HepG2 (cell line): ENCODE results near the gene METTL1. TPM values are rescaled to one million over a fixed set of nuclear protein-coding genes. Genes with fewer than 3 reads are reported as not detected.

Experiments
- E2F2 ChIP-seq: sonication (generic); formaldehyde crosslinking; IDR thresholded peaks from 2 replicates; pipeline ENCODE4 v1.4.0; 2020; ENCODE audit warnings: missing genetic modification reagents, borderline replicate concordance
- HMGXB4 ChIP-seq, 2 experiments: sonication (generic) in 1 of 2; formaldehyde crosslinking in 1 of 2; IDR thresholded peaks; 2 replicates each; pipeline versions ENCODE4 v1.4.0 to v1.6.1; 2018 to 2020; ENCODE audit warnings: missing genetic modification reagents in 2 of 2, borderline replicate concordance in 1 of 2, low read depth in 1 of 2, mild to moderate bottlenecking in 1 of 2, missing biosample characterization in 1 of 2
- HNF4A ChIP-seq: sonication (generic); formaldehyde crosslinking; IDR thresholded peaks from 2 replicates; pipeline ENCODE4 v1.4.0; 2020; ENCODE audit warnings: missing genetic modification reagents
- IRX3 ChIP-seq: sonication (generic); formaldehyde crosslinking; IDR thresholded peaks from 2 replicates; pipeline ENCODE4 v1.8.1; 2023; ENCODE audit warnings: mild to moderate bottlenecking, low read depth, missing genetic modification reagents, borderline replicate concordance
- ZC3H4 ChIP-seq: sonication (generic); formaldehyde crosslinking; IDR thresholded peaks from 2 replicates; pipeline ENCODE4 v1.4.0; 2020; ENCODE audit warnings: missing genetic modification reagents, borderline replicate concordance
- ZFP91 ChIP-seq: sonication (generic); formaldehyde crosslinking; IDR thresholded peaks from 2 replicates; pipeline ENCODE4 v1.9.0; 2022; ENCODE audit warnings: missing genetic modification reagents, mild to moderate bottlenecking, borderline replicate concordance
- ZNF17 ChIP-seq: sonication (generic); formaldehyde crosslinking; IDR thresholded peaks from 2 replicates; pipeline ENCODE4 v1.5.0; 2020; ENCODE audit warnings: mild to moderate bottlenecking, missing genetic modification reagents
- ZNF343 ChIP-seq: sonication (generic); formaldehyde crosslinking; IDR thresholded peaks from 2 replicates; pipeline ENCODE4 v1.4.0; 2020; ENCODE audit warnings: mild to moderate bottlenecking, missing genetic modification reagents
- ZNF619 ChIP-seq: sonication (generic); formaldehyde crosslinking; IDR thresholded peaks from 2 replicates; pipeline ENCODE4 v1.4.0; 2020; ENCODE audit warnings: mild to moderate bottlenecking, missing genetic modification reagents
- polyA plus RNA-seq, 8 experiments: library from polyadenylated mRNA; depleted of rRNA in 3 of 8; stranded (reverse) in 7 of 8; unstranded in 1 of 8; fragments of >200 nt; fragmentation: Illumina TruSeq in 4 of 8; extraction: Trizol in 4 of 8; gene quantifications; 2 replicates each; pipeline versions ENCODE4 v1.2.1 to v1.2.3, GENCODE V29; 2011 to 2016; ENCODE audit warnings: low read depth in 4 of 8, missing spikeins in 1 of 8, mixed read lengths in 1 of 8; ENCODE audit not compliant: insufficient read depth in 1 of 8
- total RNA-seq, 5 experiments: library from RNA; depleted of rRNA; stranded (reverse); fragments of >200 nt; fragmentation: Illumina TruSeq; extraction: Trizol; gene quantifications; 2 replicates each; pipeline ENCODE4 v1.2.3, GENCODE V29; 2016; ENCODE audit warnings: low read depth in 1 of 5
- TF ChIP-seq, protein P1 (sequence below): sonication (generic); formaldehyde crosslinking; IDR thresholded peaks from 2 replicates; pipeline ENCODE4 v1.8.1; 2023; ENCODE audit warnings: mild to moderate bottlenecking, inconsistent platforms, moderate library complexity, missing genetic modification reagents, borderline replicate concordance
- TF ChIP-seq, protein P2 (sequence below): sonication (generic); formaldehyde crosslinking; IDR thresholded peaks from 2 replicates; pipeline ENCODE4 v1.5.0; 2020; ENCODE audit warnings: mild to moderate bottlenecking, missing genetic modification reagents, moderate library complexity
- TF ChIP-seq, protein P3 (sequence below): sonication (generic); formaldehyde crosslinking; IDR thresholded peaks from 2 replicates; pipeline ENCODE4 v1.4.0; 2020; ENCODE audit warnings: missing genetic modification reagents

The METTL1 gene
- total and polyA plus RNA-seq, 2 of the 13 experiments (the other 11 are each of a cell fraction or from before 2014, with no cell fraction given): 34.7 to 36.9 TPM

DNA sequence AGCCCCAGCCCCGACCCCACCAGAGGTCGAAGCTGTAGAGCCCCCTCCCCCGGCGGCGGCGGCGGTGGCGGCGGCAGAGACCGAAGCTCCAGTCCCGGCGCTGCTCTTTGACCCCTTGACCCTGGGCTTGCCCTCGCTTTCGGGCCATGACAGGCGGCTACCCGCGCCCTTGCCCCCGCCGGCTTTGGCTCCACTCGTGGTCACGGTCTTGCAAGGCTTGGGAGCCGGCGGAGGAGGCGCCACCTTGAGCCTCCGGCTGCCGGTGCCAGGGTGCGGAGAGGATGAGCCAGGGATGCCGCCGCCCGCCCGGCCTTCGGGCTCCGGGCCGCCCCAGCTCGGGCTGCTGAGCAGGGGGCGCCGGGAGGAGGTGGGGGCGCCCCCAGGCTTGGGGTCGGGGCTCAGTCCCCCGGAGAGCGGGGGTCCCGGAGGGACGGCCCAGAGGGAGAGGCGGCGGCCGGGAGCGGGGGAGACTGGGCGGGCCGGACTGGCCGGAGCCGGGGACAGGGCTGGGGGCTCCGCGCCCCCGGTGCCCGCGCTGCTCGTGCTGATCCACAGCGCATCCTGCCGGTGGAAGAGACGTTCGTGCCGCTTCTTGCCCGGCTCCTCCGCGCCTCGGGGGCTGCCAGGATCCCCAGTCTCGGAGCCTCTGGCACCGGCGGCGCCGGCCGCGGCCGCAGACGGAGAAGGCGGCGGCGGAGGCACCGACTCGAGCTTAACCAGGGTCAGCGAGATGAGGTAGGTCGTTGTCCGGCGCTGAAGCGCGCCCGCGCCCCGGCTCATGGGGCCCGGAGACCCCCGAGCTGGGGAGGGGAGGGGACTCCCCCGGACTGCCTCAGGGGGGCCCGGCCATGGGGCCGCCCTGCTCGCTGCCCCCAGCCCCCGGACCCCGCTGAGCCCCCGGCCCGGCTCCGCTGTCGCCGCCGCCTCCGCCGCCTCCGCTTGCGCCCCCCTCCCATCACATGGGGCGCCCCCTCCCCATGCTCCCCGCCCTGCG is 34.1 kb downstream of the METTL1 start (continued):
- TF ChIP-seq HMGXB4 (CRISPR knock-in tag; IDR thresholded peaks at IDR 0.05; ENCODE audit: borderline replicate concordance in 1 of 2, low read depth in 1 of 2) (0 out of 4 replicates have a peak, but pooled peaks of 1 of the 2 experiments have one; percentile 22), IRX3 (no peak), HNF4A (CRISPR knock-in tag) (0 out of 2 replicates have a peak, but pooled peaks have one; percentile 19), ZFP91 (CRISPR knock-in tag) (peak; percentile 49; the same call in 1 of the 2 replicates), E2F2 (CRISPR knock-in tag) (no peak), ZC3H4 (no peak), ZNF619 (CRISPR knock-in tag) (no peak), ZNF343 (no peak), ZNF17 (no peak)
- TF ChIP-seq, protein P1, sequence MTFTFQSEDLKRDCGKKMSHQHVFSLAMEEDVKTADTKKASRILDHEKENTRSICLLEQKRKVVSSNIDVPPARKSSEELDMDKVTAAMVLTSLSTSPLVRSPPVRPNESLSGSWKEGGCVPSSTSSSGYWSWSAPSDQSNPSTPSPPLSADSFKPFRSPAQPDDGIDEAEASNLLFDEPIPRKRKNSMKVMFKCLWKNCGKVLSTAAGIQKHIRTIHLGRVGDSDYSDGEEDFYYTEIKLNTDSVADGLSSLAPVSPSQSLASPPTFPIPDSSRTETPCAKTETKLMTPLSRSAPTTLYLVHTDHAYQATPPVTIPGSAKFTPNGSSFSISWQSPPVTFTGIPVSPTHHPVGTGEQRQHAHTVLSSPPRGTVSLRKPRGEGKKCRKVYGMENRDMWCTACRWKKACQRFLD: 0 out of 2 replicates have a peak, but pooled peaks have one; percentile 17
- TF ChIP-seq, protein P2, sequence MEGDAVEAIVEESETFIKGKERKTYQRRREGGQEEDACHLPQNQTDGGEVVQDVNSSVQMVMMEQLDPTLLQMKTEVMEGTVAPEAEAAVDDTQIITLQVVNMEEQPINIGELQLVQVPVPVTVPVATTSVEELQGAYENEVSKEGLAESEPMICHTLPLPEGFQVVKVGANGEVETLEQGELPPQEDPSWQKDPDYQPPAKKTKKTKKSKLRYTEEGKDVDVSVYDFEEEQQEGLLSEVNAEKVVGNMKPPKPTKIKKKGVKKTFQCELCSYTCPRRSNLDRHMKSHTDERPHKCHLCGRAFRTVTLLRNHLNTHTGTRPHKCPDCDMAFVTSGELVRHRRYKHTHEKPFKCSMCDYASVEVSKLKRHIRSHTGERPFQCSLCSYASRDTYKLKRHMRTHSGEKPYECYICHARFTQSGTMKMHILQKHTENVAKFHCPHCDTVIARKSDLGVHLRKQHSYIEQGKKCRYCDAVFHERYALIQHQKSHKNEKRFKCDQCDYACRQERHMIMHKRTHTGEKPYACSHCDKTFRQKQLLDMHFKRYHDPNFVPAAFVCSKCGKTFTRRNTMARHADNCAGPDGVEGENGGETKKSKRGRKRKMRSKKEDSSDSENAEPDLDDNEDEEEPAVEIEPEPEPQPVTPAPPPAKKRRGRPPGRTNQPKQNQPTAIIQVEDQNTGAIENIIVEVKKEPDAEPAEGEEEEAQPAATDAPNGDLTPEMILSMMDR: peak; percentile 41
- TF ChIP-seq, protein P3, sequence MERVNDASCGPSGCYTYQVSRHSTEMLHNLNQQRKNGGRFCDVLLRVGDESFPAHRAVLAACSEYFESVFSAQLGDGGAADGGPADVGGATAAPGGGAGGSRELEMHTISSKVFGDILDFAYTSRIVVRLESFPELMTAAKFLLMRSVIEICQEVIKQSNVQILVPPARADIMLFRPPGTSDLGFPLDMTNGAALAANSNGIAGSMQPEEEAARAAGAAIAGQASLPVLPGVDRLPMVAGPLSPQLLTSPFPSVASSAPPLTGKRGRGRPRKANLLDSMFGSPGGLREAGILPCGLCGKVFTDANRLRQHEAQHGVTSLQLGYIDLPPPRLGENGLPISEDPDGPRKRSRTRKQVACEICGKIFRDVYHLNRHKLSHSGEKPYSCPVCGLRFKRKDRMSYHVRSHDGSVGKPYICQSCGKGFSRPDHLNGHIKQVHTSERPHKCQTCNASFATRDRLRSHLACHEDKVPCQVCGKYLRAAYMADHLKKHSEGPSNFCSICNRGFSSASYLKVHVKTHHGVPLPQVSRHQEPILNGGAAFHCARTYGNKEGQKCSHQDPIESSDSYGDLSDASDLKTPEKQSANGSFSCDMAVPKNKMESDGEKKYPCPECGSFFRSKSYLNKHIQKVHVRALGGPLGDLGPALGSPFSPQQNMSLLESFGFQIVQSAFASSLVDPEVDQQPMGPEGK (CRISPR knock-in tag): peak; percentile 51; the same call in 1 of the 2 replicates
- TF ChIP-seq, all 625 proteins: peak for 17
